Mesendoderm (in vitro differentiated cells): ENCODE measurements around the gene METTL1. TPM values are rescaled to one million over a fixed set of nuclear protein-coding genes. Genes with fewer than 3 reads are reported as not detected.
"Not testable (repeated sequence)": the region's sequence is repeated elsewhere in the genome, so short reads cannot be mapped to it uniquely, and the experiment has no call there.

Source experiments
- DNase-seq: peaks from one replicate; pipeline ENCODE4 v3.0.0; 2013
- H2AK5ac ChIP-seq: 2 replicates; pipeline ENCODE4 v1.6.1; 2013; ENCODE audit warnings: low read length, inconsistent platforms
- H2BK120ac ChIP-seq: 2 replicates; pipeline ENCODE4 v1.6.1; 2013; ENCODE audit warnings: low read depth, mild to moderate bottlenecking, low read length, moderate library complexity, mixed read lengths
- H2BK15ac ChIP-seq: replicated peaks from 2 replicates; pipeline ENCODE4 v1.6.1; 2013; ENCODE audit warnings: low read depth, mild to moderate bottlenecking, moderate library complexity
- H2BK5ac ChIP-seq: 2 replicates; pipeline ENCODE4 v1.6.1; 2013; ENCODE audit warnings: low read length, inconsistent platforms
- H3K18ac ChIP-seq: 2 replicates; pipeline ENCODE4 v1.6.1; 2013; ENCODE audit warnings: mild to moderate bottlenecking, low read length, mixed read lengths
- H3K23ac ChIP-seq: one replicate; pipeline ENCODE4 v1.6.1; 2013; ENCODE audit warnings: low read length
- H3K27ac ChIP-seq: 2 replicates; pipeline ENCODE4 v1.5.1; 2013; ENCODE audit warnings: low read depth, mild to moderate bottlenecking, inconsistent platforms, low read length, moderate library complexity
- H3K27me3 ChIP-seq: 2 replicates; pipeline ENCODE4 v1.6.1; 2013; ENCODE audit warnings: low read length, control low read depth, mild to moderate bottlenecking, inconsistent platforms; ENCODE audit not compliant: insufficient read depth, poor library complexity
- H3K36me3 ChIP-seq: 2 replicates; pipeline ENCODE4 v1.6.1; 2013; ENCODE audit warnings: low read length, inconsistent platforms; ENCODE audit not compliant: control insufficient read depth, insufficient read depth
- H3K4ac ChIP-seq: one replicate; pipeline ENCODE4 v1.6.1; 2013; ENCODE audit warnings: low read depth, mild to moderate bottlenecking, low read length, moderate library complexity
- H3K4me1 ChIP-seq: 2 replicates; pipeline ENCODE4 v1.6.1; 2013; ENCODE audit warnings: low read depth, low read length, inconsistent platforms; ENCODE audit not compliant: control insufficient read depth
- H3K4me2 ChIP-seq: 2 replicates; pipeline ENCODE4 v1.6.1; 2013; ENCODE audit warnings: low read length
- H3K4me3 ChIP-seq: 2 replicates; pipeline ENCODE4 v1.5.1; 2013; ENCODE audit warnings: mild to moderate bottlenecking, low read length
- H3K56ac ChIP-seq: one replicate; pipeline ENCODE4 v1.6.1; 2013; ENCODE audit warnings: low read length
- H3K79me1 ChIP-seq: 2 replicates; pipeline ENCODE4 v1.6.1; 2013; ENCODE audit warnings: low read length, inconsistent platforms
- H3K79me2 ChIP-seq: 2 replicates; pipeline ENCODE4 v1.6.1; 2013; ENCODE audit warnings: mild to moderate bottlenecking, low read length; ENCODE audit not compliant: control insufficient read depth, insufficient read depth
- H3K9ac ChIP-seq: 2 replicates; pipeline ENCODE4 v1.6.1; 2013; ENCODE audit warnings: low read length, inconsistent platforms
- H4K5ac ChIP-seq: one replicate; pipeline ENCODE4 v1.6.1; 2013; ENCODE audit warnings: low read length
- H4K8ac ChIP-seq: one replicate; pipeline ENCODE4 v1.6.1; 2013; ENCODE audit warnings: low read depth, mild to moderate bottlenecking, control low read depth, low read length, moderate library complexity
- WGBS: extraction: QIAGEN DNeasy Blood & Tissue Kit; methylation state at CpG from one replicate; pipeline ENCODE4 v1.1.7; 2013; ENCODE audit warnings: low lambda C conversion rate, missing lambda C conversion rate; ENCODE audit not compliant: insufficient coverage; ENCODE audit errors: extremely low coverage; 5-methylcytosine and 5-hydroxymethylcytosine counted together
- polyA plus RNA-seq, 2 experiments: library from polyadenylated mRNA; stranded (reverse); fragments of 200-250 nt; gene quantifications; one replicate each; pipeline ENCODE4 v1.2.3, GENCODE V29; 2013

The METTL1 gene
- polyA plus RNA-seq (2013, experiment 1 of 2), result 34.4 TPM
- 34.4 TPM for polyA plus RNA-seq (2013, experiment 2 of 2)

GRCh38 chr12:57771873-57772428 is at the start of gene METTL1:
Gene METTL1 (minus strand): TSS chr12:57772105. CDS start chr12:57772083, 22 bp downstream.
- peaks cover 3% of the 10 kb centered on the region for H3K79me2 ChIP-seq
- no peak within 1 kb of the TSS for H2AK5ac ChIP-seq
- peak within 1 kb of the TSS; percentile 60 for H3K4ac ChIP-seq
- peak within 1 kb of the TSS; percentile 94 for H3K56ac ChIP-seq
- H4K5ac ChIP-seq, result no peak within 1 kb of the TSS
- H3K4me3 ChIP-seq, result peak within 1 kb of the TSS; percentile 51
- peaks cover 8% of the 10 kb centered on the region for H3K79me1 ChIP-seq
- H2BK120ac ChIP-seq, result no peak within 1 kb of the TSS
- peak; percentile 99 for DNase-seq
- H2BK5ac ChIP-seq, result no peak within 1 kb of the TSS
- peak within 1 kb of the TSS; percentile 82 for H3K9ac ChIP-seq
- H3K27ac ChIP-seq, result peak within 1 kb of the TSS; percentile 59
- peak within 1 kb of the TSS; percentile 84 for H3K4me2 ChIP-seq
- peak within 1 kb of the TSS; percentile 62 for H3K18ac ChIP-seq
- H3K27me3 ChIP-seq, result no peaks in the 10 kb centered on the region
- H3K23ac ChIP-seq, result no peak within 1 kb of the TSS
- no peak within 1 kb of the TSS for H2BK15ac ChIP-seq
- no peaks in the 10 kb centered on the region for H3K4me1 ChIP-seq
- H3K36me3 ChIP-seq, result peaks cover 2% of the 10 kb centered on the region
- WGBS, result no CpG with 5 or more reads among the region's 28 CpGs
- H4K8ac ChIP-seq, result no peak within 1 kb of the TSS

DNA sequence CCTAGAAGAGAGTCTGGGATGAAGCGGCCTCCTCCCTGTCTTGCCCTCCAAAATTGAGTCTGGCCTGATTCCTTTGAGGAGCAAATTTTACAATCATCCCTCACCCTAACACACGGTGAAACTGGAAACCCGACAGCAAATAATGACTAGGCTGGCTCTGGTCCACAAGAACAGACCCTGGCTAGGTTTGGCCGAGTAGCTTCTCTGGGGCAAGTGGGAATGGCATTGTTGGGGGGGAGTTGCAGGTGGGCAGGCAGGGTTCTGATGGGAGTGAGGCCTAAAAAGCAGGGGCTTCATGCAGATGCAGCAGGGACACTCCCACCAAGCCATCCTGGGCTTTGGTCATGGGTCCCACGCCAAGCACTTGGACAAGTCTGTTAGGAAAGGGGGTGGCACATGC is 49.1 kb upstream of the METTL1 start:
- DNase-seq, H3K79me1 ChIP-seq: not testable (repeated sequence)

DNA sequence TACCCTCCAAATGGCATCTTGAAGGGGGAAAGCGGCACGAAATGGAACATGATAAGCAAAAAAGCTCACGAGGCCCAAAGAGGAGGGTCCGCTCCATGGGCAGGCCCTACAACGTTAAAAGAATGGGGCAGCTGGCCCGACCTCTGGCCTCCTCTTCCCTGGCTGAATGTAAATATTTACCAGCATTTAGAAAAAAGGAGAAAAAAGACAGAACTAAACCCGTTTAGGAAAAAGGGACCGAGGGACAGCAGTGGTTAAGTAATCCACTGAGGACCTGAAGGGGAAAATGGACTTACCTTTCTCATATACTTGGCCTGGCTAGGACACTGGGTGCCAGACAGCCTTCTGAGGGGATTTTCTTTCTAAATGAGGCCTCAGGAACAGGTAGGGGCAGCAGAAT is 48.2 kb upstream of the METTL1 start:
- H3K56ac ChIP-seq, H3K23ac ChIP-seq, H3K79me1 ChIP-seq, H2AK5ac ChIP-seq, H2BK120ac ChIP-seq, H3K18ac ChIP-seq, H3K9ac ChIP-seq, H3K4me3 ChIP-seq, H3K27ac ChIP-seq, H4K8ac ChIP-seq, H3K4me2 ChIP-seq, H2BK15ac ChIP-seq, H3K4ac ChIP-seq, H4K5ac ChIP-seq, H3K27me3 ChIP-seq, H3K4me1 ChIP-seq, DNase-seq, H3K79me2 ChIP-seq, H2BK5ac ChIP-seq: not testable (repeated sequence)
- WGBS, result no CpG with 5 or more reads among the region's 8 CpGs
- peaks cover 13% of the 10 kb centered on the region for H3K36me3 ChIP-seq

More for the DNA sequence above, 49.1 kb upstream of the METTL1 start:
- not testable (repeated sequence) for H4K8ac ChIP-seq, H3K27me3 ChIP-seq, H2BK5ac ChIP-seq, H2BK15ac ChIP-seq, H2AK5ac ChIP-seq, H3K79me2 ChIP-seq, H3K9ac ChIP-seq, H3K4me2 ChIP-seq, H3K4me1 ChIP-seq, H3K4ac ChIP-seq, H3K23ac ChIP-seq, H2BK120ac ChIP-seq, H3K56ac ChIP-seq, H3K18ac ChIP-seq, H3K4me3 ChIP-seq, H4K5ac ChIP-seq, H3K27ac ChIP-seq
- WGBS, result no CpG with 5 or more reads among the region's 5 CpGs
- peaks cover 15% of the 10 kb centered on the region for H3K36me3 ChIP-seq

- not testable (repeated sequence) for H3K27ac ChIP-seq, H3K36me3 ChIP-seq, H3K79me2 ChIP-seq, H3K27me3 ChIP-seq, H2BK15ac ChIP-seq, H2BK5ac ChIP-seq, H3K56ac ChIP-seq, H2BK120ac ChIP-seq, H4K8ac ChIP-seq, H3K4me1 ChIP-seq, H3K18ac ChIP-seq, DNase-seq, H3K4me3 ChIP-seq, H3K4ac ChIP-seq, H3K4me2 ChIP-seq, H3K23ac ChIP-seq, H3K9ac ChIP-seq, H3K79me1 ChIP-seq, H4K5ac ChIP-seq, H2AK5ac ChIP-seq
- WGBS, result no CpG with 5 or more reads among the region's 3 CpGs
Measured at GRCh38 chr12:57817990-57818331, 46.1 kb upstream of the METTL1 start.

DNA sequence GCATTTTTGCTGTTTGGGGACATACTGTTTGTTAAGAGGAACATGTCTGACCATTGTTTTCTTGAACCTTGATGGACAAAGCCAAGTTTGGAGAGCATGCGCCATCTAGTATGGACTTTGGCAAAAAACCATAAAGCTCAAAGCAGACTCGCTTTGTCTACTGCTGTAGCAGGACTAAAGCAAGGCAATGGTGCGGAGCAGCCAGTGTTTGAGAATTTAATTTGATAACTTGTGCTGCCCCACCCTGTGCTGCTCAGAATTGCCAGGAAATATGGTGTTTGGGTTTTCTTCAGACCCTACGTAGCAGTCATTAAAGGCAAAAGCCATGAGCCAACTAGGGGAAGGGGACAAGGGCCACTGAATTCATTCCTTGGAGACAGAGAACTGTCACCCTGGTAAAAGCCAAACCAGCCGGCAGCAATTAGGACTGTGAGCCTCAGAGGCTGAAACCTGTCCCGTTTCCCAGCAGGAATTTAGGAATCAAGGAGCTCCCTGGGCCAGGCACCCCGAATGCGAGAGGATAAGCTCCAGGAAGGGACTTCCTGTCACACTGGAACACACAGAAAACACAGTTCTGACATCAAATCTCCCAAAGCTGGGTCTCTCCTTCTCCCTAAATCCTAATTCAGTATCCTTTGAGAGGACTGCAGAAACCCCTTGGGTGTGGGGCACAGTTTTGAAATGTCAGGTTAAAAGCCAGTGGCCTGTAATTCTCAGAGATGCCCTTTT is 45.5 kb upstream of the METTL1 start:
- Histone ChIP-seq H3K9ac (no peak overlapping the region), H3K79me1 (no peaks in the 10 kb centered on the region), H3K4me2 (no peak overlapping the region), H2BK15ac (no peak overlapping the region), H2AK5ac (no peak overlapping the region), H3K18ac (no peak overlapping the region), H3K27me3 (no peaks in the 10 kb centered on the region), H3K56ac (no peak overlapping the region), H2BK5ac (no peak overlapping the region), H3K4me3 (no peak overlapping the region), H3K4me1 (no peaks in the 10 kb centered on the region), H3K23ac (no peak overlapping the region), H3K27ac (no peak overlapping the region), H4K8ac (no peak overlapping the region), H4K5ac (no peak overlapping the region), H3K36me3 (no peaks in the 10 kb centered on the region), H2BK120ac (no peak overlapping the region), H3K79me2 (no peaks in the 10 kb centered on the region), H3K4ac (no peak overlapping the region)
- WGBS, result no CpG with 5 or more reads among the region's 8 CpGs
- DNase-seq, result no peak

GRCh38 chr12:57816855-57817151 is 44.9 kb upstream of the METTL1 start:
- H3K36me3 ChIP-seq, result no peaks in the 10 kb centered on the region
- no peaks in the 10 kb centered on the region for H3K79me1 ChIP-seq
- no peak overlapping the region for H3K18ac ChIP-seq
- H3K9ac ChIP-seq, result no peak overlapping the region
- no peak overlapping the region for H2BK5ac ChIP-seq
- H3K79me2 ChIP-seq, result no peaks in the 10 kb centered on the region
- H4K5ac ChIP-seq, result no peak overlapping the region
- no peak overlapping the region for H3K4me2 ChIP-seq
- no peaks in the 10 kb centered on the region for H3K27me3 ChIP-seq
- no peaks in the 10 kb centered on the region for H3K4me1 ChIP-seq
- no peak overlapping the region for H3K56ac ChIP-seq
- DNase-seq, result no peak
- H3K4me3 ChIP-seq, result no peak overlapping the region
- H3K27ac ChIP-seq, result no peak overlapping the region
- H2BK15ac ChIP-seq, result no peak overlapping the region
- WGBS, result no CpG with 5 or more reads among the region's 5 CpGs
- H3K23ac ChIP-seq, result no peak overlapping the region
- no peak overlapping the region for H2AK5ac ChIP-seq
- H2BK120ac ChIP-seq, result no peak overlapping the region
- H4K8ac ChIP-seq, result no peak overlapping the region
- H3K4ac ChIP-seq, result no peak overlapping the region
